ENCODE data around the gene MRPS18C.
"Not testable (repeated sequence)": the region's sequence is repeated elsewhere in the genome, so short reads cannot be mapped to it uniquely, and the experiment has no call there.

Gene MRPS18C

DNA sequence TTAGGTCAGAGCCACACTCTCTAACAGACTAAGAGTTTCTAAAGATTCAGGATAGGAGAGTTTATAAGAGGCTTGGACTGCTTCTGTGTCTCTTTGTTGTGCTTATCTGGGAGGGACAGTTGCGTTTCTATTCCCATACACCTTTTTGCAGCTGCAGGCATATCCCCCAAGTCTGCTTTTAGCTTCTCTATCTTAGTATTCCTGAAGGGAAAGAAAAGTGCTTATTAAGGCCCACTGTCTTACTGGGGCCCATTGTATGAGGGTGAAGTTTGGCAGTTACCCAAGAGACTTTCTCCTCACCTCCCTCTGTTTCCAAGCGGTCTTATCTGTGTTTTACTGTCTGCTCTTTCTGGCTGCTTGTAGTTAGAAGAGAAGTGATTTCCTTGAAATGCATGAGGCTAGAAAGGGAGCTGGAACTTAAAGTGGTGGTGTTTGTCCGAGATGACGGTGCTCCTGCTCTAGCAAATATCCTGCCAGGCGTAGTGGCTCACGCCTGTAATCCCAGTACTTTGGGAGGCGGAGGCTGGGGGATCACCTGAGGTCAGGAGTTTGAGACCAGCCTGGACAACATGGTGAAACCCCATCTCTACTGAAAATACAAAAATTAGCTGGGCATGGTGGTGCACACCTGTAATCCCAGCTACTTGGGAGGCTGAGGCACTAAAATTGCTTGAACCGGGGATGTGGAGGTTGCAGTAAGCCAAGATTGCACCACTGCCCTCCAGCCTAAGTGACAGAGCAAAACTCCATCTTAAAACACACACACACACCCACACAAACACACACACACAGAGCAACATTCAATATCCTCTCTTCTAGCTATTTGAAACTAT is 40.4 kb downstream of the MRPS18C start:
- DNase-seq (ENCODE audit: low read depth, low spot score); H3K27ac ChIP-seq: not testable (repeated sequence)

- DNase-seq (ENCODE audit: low read depth, low spot score) = no peak
- H3K27ac ChIP-seq = no peak overlapping the region
These were observed 42.3 kb downstream of the MRPS18C start for GRCh38 chr4:83498187-83498586.

GRCh38 chr4:83501671-83502070 is 45.8 kb downstream of the MRPS18C start:
- not testable (repeated sequence) for H3K27ac ChIP-seq; DNase-seq (ENCODE audit: low read depth, low spot score)

GRCh38 chr4:83503974-83504373 is 48.1 kb downstream of the MRPS18C start:
- no peak for DNase-seq (ENCODE audit: low read depth, low spot score)
- no peak overlapping the region for H3K27ac ChIP-seq

DNA sequence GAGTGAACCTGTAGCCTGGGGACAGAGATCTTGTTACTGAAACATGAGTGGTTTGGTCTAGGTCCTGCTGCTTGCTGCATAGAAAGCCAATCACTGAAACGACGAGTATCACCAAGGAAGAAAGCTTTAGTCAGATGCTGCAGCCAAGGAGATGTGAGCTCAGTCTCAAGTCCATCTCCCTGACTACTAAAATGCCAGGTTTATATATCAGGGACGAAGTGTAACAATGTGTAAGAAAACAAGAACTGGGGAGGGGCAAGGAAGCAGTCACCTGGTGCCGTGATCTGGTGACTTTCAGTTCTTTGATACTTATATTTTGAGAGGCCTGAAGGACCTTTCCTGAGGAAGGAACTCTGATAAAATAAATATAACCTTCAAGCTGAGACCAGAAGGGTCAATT is 48.6 kb downstream of the MRPS18C start:
- H3K27ac ChIP-seq = no peak overlapping the region
- DNase-seq (ENCODE audit: low read depth, low spot score) = no peak

GRCh38 chr4:83504996-83505395 is 49.1 kb downstream of the MRPS18C start:
- no peak for DNase-seq (ENCODE audit: low read depth, low spot score)
- H3K27ac ChIP-seq = no peak overlapping the region

- not testable (repeated sequence) for H3K27ac ChIP-seq
These were observed 53.3 kb downstream of the MRPS18C start for GRCh38 chr4:83509156-83509585.

DNA sequence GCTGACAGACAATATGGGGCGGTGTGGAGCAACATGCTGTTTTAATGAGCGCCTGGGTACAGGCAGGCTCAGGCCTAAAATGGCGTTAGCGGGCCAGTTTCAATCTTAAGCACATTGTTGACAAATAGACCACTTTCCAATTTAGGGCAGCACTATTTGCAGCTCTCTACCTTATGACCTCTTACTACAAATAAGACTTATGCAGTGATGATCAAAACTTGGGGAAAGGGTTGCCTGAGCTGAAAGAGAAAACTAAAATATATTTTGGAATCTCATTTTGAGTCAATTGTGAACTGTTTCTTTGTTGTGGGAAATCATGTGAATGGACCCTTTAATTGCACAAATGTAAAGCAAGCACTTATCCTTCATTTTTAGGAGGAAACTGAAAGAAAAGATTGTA is 54.6 kb downstream of the MRPS18C start:
- DNase-seq (ENCODE audit: low read depth, low spot score) = no peak

More at GRCh38 chr4:83509156-83509585, 53.3 kb downstream of the MRPS18C start:
- not testable (repeated sequence) for DNase-seq (ENCODE audit: low read depth, low spot score)

More for the DNA sequence above, 54.6 kb downstream of the MRPS18C start:
- no peak overlapping the region for H3K27ac ChIP-seq

All from epithelial cell of prostate (primary cell).